GM12874 (cell line): ENCODE data around the gene FHOD1.

Experiments
- CTCF ChIP-seq: IDR thresholded peaks from 2 replicates; pipeline ENCODE4 v1.5.1; 2011; ENCODE audit warnings: low read depth, mild to moderate bottlenecking, control low read depth, low read length, moderate library complexity; ENCODE audit not compliant: insufficient read depth

FHOD1 gene

GRCh38 chr16:67247192-67248072, at the start of gene FHOD1:
Gene FHOD1, minus strand, starts transcription at chr16:67247481. Its CDS starts 71 bp downstream, at chr16:67247410.
- no peak for TF ChIP-seq CTCF

- TF ChIP-seq CTCF: no peak
Observed at GRCh38 chr16:67296420-67296819, 49.1 kb upstream of the FHOD1 start.

GRCh38 chr16:67294938-67295361, 47.7 kb upstream of the FHOD1 start:
- no peak for TF ChIP-seq CTCF

GRCh38 chr16:67294171-67294757, 47.0 kb upstream of the FHOD1 start:
- no peak for TF ChIP-seq CTCF

GRCh38 chr16:67291461-67291860, 44.2 kb upstream of the FHOD1 start:
- no peak for TF ChIP-seq CTCF

GRCh38 chr16:67287960-67288359, 40.7 kb upstream of the FHOD1 start:
- TF ChIP-seq CTCF: no peak

- no peak for TF ChIP-seq CTCF
Observed at GRCh38 chr16:67286441-67287235, 39.4 kb upstream of the FHOD1 start.
